22Rv1 (cell line): ENCODE results near the gene HEPH.
"Not testable (repeated sequence)": the region's sequence is repeated elsewhere in the genome, so short reads cannot be mapped to it uniquely, and the experiment has no call there.

Experiments
- H3K27ac ChIP-seq: fragments of 450-650 bp; 2 replicates; pipeline ENCODE4 v1.5.1; 2017
- ZFX ChIP-seq: fragments of 450-650 bp; IDR thresholded peaks from 2 replicates; pipeline ENCODE4 v1.6.1; 2017; ENCODE audit warnings: antibody characterized with exemption, borderline replicate concordance
- TF ChIP-seq, protein P1 (sequence below): fragments of 450-650 bp; IDR thresholded peaks from 2 replicates; pipeline ENCODE4 v1.5.1; 2017; ENCODE audit warnings: mild to moderate bottlenecking

Gene HEPH

DNA sequence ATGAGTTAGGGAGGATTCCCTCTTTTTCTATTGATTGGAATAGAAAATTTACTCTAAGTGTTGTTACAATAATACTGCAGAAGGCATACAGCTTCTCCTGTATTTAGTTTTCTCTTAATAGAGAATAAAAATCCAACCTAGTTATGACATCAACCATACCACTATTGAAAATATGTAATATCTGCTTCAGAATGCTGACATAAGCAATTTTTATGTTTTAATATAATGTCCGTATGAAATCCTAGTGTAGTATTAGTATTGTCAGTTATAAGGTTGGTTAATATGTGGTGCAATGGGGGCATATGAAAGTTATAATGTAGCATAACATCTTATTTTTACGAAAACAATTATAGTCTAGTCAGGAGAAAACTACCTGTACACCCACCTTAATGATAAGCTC lies 68.2 kb downstream of the HEPH start:
- TF ChIP-seq, protein P1, sequence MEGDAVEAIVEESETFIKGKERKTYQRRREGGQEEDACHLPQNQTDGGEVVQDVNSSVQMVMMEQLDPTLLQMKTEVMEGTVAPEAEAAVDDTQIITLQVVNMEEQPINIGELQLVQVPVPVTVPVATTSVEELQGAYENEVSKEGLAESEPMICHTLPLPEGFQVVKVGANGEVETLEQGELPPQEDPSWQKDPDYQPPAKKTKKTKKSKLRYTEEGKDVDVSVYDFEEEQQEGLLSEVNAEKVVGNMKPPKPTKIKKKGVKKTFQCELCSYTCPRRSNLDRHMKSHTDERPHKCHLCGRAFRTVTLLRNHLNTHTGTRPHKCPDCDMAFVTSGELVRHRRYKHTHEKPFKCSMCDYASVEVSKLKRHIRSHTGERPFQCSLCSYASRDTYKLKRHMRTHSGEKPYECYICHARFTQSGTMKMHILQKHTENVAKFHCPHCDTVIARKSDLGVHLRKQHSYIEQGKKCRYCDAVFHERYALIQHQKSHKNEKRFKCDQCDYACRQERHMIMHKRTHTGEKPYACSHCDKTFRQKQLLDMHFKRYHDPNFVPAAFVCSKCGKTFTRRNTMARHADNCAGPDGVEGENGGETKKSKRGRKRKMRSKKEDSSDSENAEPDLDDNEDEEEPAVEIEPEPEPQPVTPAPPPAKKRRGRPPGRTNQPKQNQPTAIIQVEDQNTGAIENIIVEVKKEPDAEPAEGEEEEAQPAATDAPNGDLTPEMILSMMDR = no peak
- TF ChIP-seq ZFX = no peak
- no peak overlapping the region for H3K27ac ChIP-seq

DNA sequence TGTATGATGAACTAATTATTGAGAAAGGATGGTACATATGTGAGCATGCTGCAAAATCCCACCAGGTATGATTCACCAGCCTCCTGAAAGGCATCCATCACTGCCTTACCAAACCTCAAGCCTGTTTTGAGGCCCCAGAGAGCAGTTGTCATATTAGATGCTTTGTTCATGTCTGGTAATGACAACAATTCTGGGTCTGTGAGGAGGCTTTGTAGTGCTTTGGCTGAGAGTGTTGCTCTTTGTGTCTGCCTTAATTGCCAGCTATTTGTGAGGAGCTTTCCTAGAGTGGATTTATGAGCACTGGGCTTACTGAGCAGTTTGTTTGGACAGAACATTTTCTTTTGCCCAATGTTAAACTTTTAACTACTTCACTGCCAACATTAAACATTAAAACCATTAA lies 69.2 kb downstream of the HEPH start:
- TF ChIP-seq, protein P1 = no peak
- no peak for TF ChIP-seq ZFX
- H3K27ac ChIP-seq = no peak overlapping the region

DNA sequence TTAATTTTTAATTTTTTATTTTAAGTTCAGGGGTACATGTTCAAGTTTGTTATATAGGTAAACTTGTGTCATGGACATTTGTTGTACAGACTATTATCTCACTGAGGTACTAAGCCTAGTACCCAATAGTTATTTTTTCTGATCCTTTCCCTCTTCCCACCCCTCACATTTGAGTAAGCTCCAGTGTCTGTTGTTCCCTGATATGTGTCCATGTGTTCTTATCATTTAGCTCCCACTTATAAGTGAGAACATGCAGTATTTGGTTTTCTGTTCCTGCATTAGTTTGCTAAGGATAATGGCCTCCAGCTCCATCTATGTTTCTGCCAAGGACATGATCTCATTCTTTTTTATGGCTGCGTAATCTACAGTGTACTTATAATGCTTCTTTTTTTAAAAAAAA lies 69.9 kb downstream of the HEPH start:
- H3K27ac ChIP-seq = not testable (repeated sequence)

DNA sequence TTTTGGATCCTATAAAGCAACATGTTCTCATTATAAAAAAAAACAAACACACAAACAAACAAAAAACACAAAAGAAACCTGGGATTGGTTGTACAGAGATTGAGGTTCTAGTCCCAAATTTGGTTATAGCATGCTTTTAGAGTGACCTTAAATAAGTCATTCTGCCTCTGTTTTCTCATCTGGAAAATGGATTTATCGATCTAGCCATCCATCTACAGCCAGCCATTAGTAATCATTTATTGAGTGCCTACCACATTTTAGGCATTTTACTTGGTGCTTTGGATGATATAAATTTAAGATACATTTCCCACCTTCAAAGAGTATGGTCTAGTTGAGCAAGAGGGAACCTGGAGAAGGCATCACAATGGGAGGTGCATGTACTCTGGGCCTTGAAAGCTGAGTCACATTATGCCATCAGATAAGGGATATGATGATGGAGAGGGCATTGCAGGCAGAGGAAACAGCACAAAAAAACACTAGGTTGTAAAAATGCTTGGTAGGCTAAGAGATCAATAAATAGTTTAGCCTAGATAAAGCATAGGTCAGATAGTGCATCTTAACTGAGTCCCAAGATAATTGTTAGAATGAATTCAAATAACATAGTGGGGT lies 91.4 kb downstream of the HEPH start:
- TF ChIP-seq, protein P1 = no peak
- TF ChIP-seq ZFX = no peak
- H3K27ac ChIP-seq = no peak overlapping the region

DNA sequence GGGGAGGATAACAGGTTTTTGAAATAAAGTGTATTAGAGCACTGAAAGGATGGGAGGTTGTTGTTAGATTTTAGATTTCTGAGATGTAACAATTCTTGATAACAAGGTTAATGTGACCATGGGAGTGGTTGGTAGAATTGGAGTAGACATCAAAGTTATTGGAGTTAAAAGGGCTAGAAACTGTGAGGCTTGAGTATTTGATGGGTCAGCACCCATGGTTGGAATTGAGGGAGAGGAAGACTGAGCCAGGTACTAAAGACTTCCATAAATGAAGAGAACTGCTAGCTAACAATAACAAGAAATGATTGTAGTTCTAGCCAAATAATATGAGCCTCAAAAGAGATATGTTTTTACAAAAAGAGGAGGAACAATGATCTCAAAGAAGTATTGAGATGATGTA lies 98.8 kb downstream of the HEPH start:
- H3K27ac ChIP-seq = no peak overlapping the region
- TF ChIP-seq, protein P1 = no peak
